Breast epithelium (tissue), 3 donors: Measurements from ENCODE around the gene OR6K2.
"Not testable (repeated sequence)": the region's sequence is repeated elsewhere in the genome, so short reads cannot be mapped to it uniquely, and the experiment has no call there.

Source experiments
- CTCF ChIP-seq, 3 donors: fragments of 450-650 bp; IDR thresholded peaks; one replicate each; pipeline ENCODE4 v1.5.1; 2016 to 2017; ENCODE audit warnings: antibody characterized with exemption in 3 of 3, mild to moderate bottlenecking in 3 of 3, moderate library complexity in 3 of 3
- POLR2A ChIP-seq: fragments of 450-650 bp; IDR thresholded peaks from one replicate; pipeline ENCODE4 v1.6.1; 2016; ENCODE audit warnings: antibody characterized with exemption, mild to moderate bottlenecking, moderate library complexity

- TF ChIP-seq CTCF (IDR thresholded peaks at IDR 0.05); POLR2A: not testable (repeated sequence)
Measured at GRCh38 chr1:158688343-158688742, 12.1 kb downstream of the OR6K2 start.
